Measurements from ENCODE around the gene CRIP2. TPM values are rescaled to one million over a fixed set of nuclear protein-coding genes. Genes with fewer than 3 reads are reported as not detected.

The CRIP2 gene
- total and polyA plus RNA-seq, 2 of the 4 experiments (the other 2 are of a cell fraction): 18.1 to 123 TPM

GRCh38 chr14:105475269-105476096 lies 862 bp downstream of the CRIP2 start:
- TF ChIP-seq CTCF (conservative IDR thresholded peaks at IDR 0.05; ENCODE audit: low read depth, low read length) (no peak), SMC3 (IDR thresholded peaks at IDR 0.05; ENCODE audit: low read depth, low read length) (no peak)
- Histone ChIP-seq H4K91ac (ENCODE audit: insufficient read depth, low read depth, low read length) (no peak overlapping the region), H4K20me1 (ENCODE audit: insufficient read depth, low read length) (peaks cover 10% of the 10 kb centered on the region), H3K9ac (ENCODE audit: low read depth, low read length) (peak overlapping the region; percentile 34), H3K4me3 (ENCODE audit: insufficient read depth, low read depth, low read length) (peak overlapping the region; percentile 99), H3K23ac (ENCODE audit: low read depth, low read length) (no peak overlapping the region), H3K9me1 (ENCODE audit: insufficient read depth, low read length) (no peaks in the 10 kb centered on the region), H2AFZ (replicated peaks; ENCODE audit: low read length, poor library complexity) (peak overlapping the region; percentile 96), H3K18ac (ENCODE audit: low read depth, low read length) (no peak overlapping the region), H4K8ac (ENCODE audit: low read depth in 2 of 2, low read length in 2 of 2) (peak overlapping the region; percentile 57 to 89; a peak in 2 of 4 replicates), H3K27me3 (ENCODE audit: control insufficient read depth, insufficient read depth, low read length) (no peaks in the 10 kb centered on the region), H3K14ac (replicated peaks; ENCODE audit: low read depth, low read length) (peak overlapping the region; percentile 87), H4K5ac (ENCODE audit: low read depth, low read length) (peak overlapping the region; percentile 58), H3K56ac (ENCODE audit: extremely low read depth, insufficient read depth, low read length) (no peak overlapping the region), H2BK15ac (ENCODE audit: low read depth, low read length) (no peak overlapping the region), H3K27ac (ENCODE audit: insufficient read depth, low read length) (peak overlapping the region; percentile 28), H3K4me2 (ENCODE audit: low read depth, low read length) (peak overlapping the region; percentile 89), H2BK20ac (ENCODE audit: low read depth, low read length) (no peak overlapping the region), H2AK5ac (ENCODE audit: low read depth, low read length) (peak overlapping the region; percentile 58), H3K4ac (ENCODE audit: low read depth, low read length) (peak overlapping the region; percentile 92), H3K36me3 (ENCODE audit: control insufficient read depth, insufficient read depth, low read length) (peaks cover 2% of the 10 kb centered on the region; the same call in 1 of the 2 replicates), H3K4me1 (ENCODE audit: control insufficient read depth, insufficient read depth, low read length) (peaks cover 15% of the 10 kb centered on the region), H3K79me1 (ENCODE audit: low read depth in 1 of 2, low read length in 2 of 2) (peaks cover 0 to 23% of the 10 kb centered on the region in 2 experiments; a peak in 1 of 4 replicates), H2AK9ac (replicated peaks; ENCODE audit: low read depth, low read length, poor library complexity) (peak overlapping the region; percentile 96), H3K9me3 (ENCODE audit: control insufficient read depth, insufficient read depth, low read length) (no peaks in the 10 kb centered on the region), H2BK5ac (ENCODE audit: low read depth, low read length, poor library complexity, severe bottlenecking) (peak overlapping the region; percentile 43), H2BK120ac (ENCODE audit: low read depth, low read length) (peak overlapping the region; percentile 6; the same call in 1 of the 2 replicates)
- DNase-seq (peak; percentile 18), ATAC-seq (ENCODE audit: low read depth) (no peak)
- 7% methylated on average over 18 of the region's 48 CpGs; no CpG with 5 or more reads in 1 of the 2 experiments for WGBS, 2 experiments (ENCODE audit: extremely low coverage in 2 of 2, insufficient read length in 1 of 2)
- in situ Hi-C loops (cut with MboI; ENCODE audit: low sequenced_read_pairs): no loop called here
- no TSS peak for BruUV-seq (replicated peaks)
- dilution Hi-C loops (cut with HindIII; ENCODE audit: low sequenced_read_pairs, unreplicated experiment): no loop called here
- ChIA-PET CTCF (no interaction called here), POLR2A (ENCODE audit: unreplicated experiment) (no interaction called here)
- intact Hi-C loops (cut with micrococcal nuclease): no loop called here
